Esophagus muscularis mucosa (tissue), 3 donors: ENCODE measurements around the gene TROAP.

ENCODE experiments used
- CTCF ChIP-seq, 3 experiments: fragments of 200-600 bp in 2 of 3; fragments of 450-650 bp in 1 of 3; sonication (generic) in 2 of 3; IDR thresholded peaks; one replicate each; pipeline ENCODE4 v1.5.1; 2017 to 2019; ENCODE audit warnings: antibody characterized with exemption in 3 of 3, mild to moderate bottlenecking in 2 of 3, moderate library complexity in 1 of 3
- POLR2A ChIP-seq: fragments of 450-650 bp; IDR thresholded peaks from one replicate; pipeline ENCODE4 v1.6.1; 2017; ENCODE audit warnings: antibody characterized with exemption, moderate library complexity, mild to moderate bottlenecking, low read depth

GRCh38 chr12:49304161-49304560 is 18.9 kb upstream of the TROAP start:
- no peak for TF ChIP-seq CTCF (IDR thresholded peaks at IDR 0.05)
- no peak for TF ChIP-seq POLR2A
